Left lobe of liver (tissue), 2 donors: Measurements from ENCODE around the gene SIK3. TPM values are rescaled to one million over a fixed set of nuclear protein-coding genes. Genes with fewer than 3 reads are reported as not detected.
"Not testable (repeated sequence)": the region's sequence is repeated elsewhere in the genome, so short reads cannot be mapped to it uniquely, and the experiment has no call there.

Source experiments
- ATAC-seq: fragments of 200-7000 bp; cut with Tn5 transposase; one replicate; pipeline ENCODE4 v1.9.1; 2020; ENCODE audit warnings: mild to moderate bottlenecking, moderate library complexity
- DNase-seq: peaks from one replicate; pipeline ENCODE4 v3.0.0-alpha.2; 2020; ENCODE audit warnings: low spot score
- total RNA-seq: library from RNA; stranded (reverse); gene quantifications from one replicate; pipeline ENCODE4 v1.2.1, GENCODE V29; 2021
- donor health status: DM: no; HTN: no; CAD: no; lungs with moderate emphysema.
- donor health status: DM: no; HTN: yes; CAD: no.

The SIK3 gene
- 27.1 TPM for total RNA-seq

GRCh38 chr11:117098269-117099232, at the start of gene SIK3:
Gene SIK3, minus strand, starts transcription at chr11:117098428. Its CDS starts 13 bp downstream, at chr11:117098415.
- DNase-seq (peak; percentile 97), ATAC-seq (peak; percentile 75)

GRCh38 chr11:117146521-117146920, 48.3 kb upstream of the SIK3 start:
- ATAC-seq, result no peak

DNA sequence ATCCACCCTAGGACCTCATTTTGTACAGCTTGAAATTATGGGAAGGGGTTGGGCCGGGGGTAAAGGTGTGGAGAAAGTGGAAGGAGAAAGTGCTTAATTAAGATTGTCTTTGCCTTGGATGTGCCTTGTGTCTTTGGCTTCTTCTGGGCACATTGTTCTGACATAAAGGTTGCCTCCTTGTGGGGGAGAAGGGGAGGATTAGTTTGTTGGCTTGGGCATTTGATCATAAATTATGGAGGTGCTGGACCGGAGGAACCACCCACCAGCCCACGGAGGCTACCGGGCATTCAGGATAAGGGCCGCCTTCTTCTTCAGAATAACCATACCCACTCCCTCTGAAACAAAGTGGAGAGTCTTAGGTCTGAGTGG, 47.1 kb upstream of the SIK3 start:
- no peak for DNase-seq
- no peak for ATAC-seq

More at GRCh38 chr11:117146521-117146920, 48.3 kb upstream of the SIK3 start:
- DNase-seq, result no peak

DNA sequence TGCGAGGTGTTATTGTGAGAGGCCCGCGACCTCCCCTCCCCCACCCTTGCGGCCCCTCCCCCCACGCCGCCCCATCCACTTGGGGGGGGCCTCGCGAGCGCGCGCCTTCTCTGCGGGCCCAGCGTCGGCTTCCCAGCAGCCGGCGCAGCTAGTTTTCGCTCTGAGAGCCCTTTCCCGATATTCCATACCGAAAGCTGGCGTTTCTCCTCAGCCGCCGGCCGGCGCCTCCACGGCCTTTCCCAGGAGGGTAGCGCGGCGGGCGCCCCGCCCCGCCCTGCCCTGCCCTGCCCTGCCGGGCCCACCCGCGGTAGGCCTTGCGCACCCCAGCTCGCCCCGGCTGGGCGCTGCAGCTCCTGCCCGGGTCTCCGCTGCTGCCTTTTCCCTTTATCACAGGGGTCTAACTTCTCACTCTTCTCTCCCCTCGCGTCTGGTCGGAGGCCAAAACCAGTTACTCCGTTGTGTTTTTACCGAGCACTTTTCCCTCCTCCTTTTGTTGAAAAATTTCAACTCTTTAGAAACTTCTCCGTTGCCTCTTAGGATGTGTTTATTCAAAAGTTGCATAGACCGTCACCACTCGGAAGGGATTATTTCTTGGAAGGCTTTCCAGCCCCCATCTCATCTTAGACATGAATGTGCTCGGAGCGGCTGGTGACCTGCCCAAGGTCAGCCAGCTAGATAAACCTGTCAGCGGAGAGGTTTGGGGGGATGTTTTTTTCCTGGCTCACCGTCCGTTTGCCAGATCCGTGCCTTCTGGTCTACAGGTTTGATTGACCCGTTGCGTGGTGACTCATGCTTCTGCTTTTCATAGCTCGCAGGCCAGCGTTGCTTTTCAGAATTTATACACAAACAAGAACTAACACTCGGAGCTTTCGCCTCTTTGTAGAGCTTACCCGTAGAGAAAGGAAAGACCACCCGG, 46.5 kb upstream of the SIK3 start:
- DNase-seq (peak; percentile 53), ATAC-seq (peak; percentile 82)

GRCh38 chr11:117143871-117144476, 45.7 kb upstream of the SIK3 start, which contains the start of gene PAFAH1B2:
Gene PAFAH1B2, plus strand, starts transcription at chr11:117144287. Its CDS starts 8,161 bp downstream, at chr11:117152448.
- peak; percentile 96 for DNase-seq
- ATAC-seq, result peak; percentile 98

- DNase-seq, result no peak
- peak; percentile 44 for ATAC-seq
Measured at GRCh38 chr11:117143390-117143789, 45.2 kb upstream of the SIK3 start.

DNA sequence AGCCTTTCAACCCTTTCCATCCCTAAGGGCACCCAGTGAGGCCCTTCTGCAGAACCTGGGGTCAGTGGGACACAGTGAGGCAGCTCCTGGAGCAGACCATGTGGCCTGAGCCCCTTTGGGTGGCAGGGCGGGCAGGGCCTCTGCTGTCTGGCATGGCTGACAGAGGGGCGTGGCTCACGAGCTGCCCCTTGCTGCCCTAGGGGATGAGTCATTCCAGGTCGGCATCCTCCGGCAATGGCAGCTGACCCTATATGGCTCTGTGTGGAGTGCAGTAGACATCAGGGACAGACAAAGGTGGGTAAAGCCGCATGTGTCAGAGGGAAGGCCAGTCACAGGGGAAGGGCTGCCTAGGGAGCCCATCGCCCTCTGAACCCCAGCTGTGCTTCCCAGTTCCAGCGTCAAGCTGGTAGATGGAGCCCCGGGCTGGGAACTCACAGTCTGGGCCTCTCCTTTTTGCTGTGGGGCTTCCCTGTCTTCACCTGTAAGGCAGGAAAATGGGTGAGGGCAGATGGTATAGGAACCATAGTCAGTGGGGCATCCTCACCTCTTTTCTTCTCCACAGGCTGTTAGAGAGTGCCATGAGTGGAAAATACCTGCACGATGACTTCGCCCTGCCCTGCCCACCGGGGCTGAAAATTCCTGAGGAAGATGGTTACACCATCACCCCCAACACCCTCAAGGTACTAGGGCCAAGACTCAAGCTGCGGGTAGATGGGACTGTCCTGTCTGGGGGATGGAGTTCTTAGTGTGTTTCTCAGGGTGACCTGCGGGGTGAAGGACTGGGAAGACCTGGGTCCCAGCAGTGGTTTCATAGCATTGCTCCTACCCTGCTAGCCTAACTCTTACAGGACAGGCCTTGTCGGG, 39.2 kb upstream of the SIK3 start:
- peak; percentile 26 for ATAC-seq
- DNase-seq, result not testable (repeated sequence)

DNA sequence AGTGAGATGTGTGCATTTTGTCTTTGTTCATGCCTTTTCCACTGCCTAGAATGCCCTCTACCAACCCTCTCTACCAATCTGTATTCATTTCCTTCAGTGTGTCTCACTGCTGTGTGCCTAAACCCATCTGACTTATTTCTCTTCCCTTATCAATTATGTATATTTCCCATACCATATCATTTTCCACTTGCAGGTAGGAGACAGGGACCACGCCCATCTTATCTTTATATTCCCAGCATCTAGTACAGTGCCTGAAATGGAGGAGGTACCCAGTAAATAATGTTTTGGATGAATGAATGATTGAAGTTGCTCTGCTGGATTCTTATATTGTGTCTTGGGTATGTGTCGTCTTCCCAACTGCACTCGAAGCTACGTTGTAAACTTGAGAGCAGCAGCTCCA, 36.8 kb upstream of the SIK3 start:
- not testable (repeated sequence) for ATAC-seq, DNase-seq

DNA sequence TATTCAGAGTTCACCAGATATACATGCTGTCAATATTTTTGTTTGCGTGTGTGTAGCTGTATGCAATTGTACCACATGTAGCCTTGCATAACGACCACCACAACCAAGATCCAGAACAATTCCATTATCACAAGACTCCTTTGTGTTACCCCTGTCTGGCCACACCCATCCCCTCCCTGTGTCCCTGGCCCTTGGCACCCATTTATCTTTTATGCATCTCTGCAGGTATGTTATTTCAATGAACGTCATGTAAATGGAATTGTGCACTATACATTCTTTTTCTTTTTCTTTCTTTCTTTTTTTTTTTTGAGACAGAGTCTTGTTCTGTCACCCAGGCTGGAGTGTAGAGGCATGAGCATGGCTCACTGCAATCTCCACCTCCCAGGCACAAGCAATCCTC, 36.2 kb upstream of the SIK3 start:
- ATAC-seq, result no peak
- no peak for DNase-seq

DNA sequence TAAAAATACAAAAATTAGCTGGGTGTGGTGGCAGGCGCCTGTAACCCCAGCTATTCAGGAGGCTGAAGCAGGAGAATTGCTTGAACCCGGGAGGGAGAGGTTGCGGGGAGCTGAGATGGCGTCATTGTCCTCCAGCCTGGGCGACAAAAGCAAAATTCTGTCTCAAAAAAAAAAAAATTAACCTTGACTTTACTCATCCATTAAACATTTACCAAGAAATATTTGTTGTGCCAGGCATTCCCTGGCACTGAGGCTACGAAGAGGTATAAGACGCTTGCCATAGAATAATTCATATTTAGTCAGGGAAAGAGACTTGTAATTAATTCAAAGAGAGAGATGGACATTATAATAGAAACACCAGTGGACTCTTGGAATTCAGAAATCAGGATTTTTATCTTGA, 32.7 kb upstream of the SIK3 start:
- ATAC-seq, result peak; percentile 74
- no peak for DNase-seq

GRCh38 chr11:117130396-117130795, 32.2 kb upstream of the SIK3 start:
- not testable (repeated sequence) for ATAC-seq, DNase-seq

- ATAC-seq, result peak; percentile 70
Measured at GRCh38 chr11:117128289-117128688, 30.1 kb upstream of the SIK3 start.

GRCh38 chr11:117127171-117127901, 29.1 kb upstream of the SIK3 start:
- DNase-seq (no peak), ATAC-seq (no peak)

More at GRCh38 chr11:117128289-117128688, 30.1 kb upstream of the SIK3 start:
- DNase-seq, result no peak

DNA sequence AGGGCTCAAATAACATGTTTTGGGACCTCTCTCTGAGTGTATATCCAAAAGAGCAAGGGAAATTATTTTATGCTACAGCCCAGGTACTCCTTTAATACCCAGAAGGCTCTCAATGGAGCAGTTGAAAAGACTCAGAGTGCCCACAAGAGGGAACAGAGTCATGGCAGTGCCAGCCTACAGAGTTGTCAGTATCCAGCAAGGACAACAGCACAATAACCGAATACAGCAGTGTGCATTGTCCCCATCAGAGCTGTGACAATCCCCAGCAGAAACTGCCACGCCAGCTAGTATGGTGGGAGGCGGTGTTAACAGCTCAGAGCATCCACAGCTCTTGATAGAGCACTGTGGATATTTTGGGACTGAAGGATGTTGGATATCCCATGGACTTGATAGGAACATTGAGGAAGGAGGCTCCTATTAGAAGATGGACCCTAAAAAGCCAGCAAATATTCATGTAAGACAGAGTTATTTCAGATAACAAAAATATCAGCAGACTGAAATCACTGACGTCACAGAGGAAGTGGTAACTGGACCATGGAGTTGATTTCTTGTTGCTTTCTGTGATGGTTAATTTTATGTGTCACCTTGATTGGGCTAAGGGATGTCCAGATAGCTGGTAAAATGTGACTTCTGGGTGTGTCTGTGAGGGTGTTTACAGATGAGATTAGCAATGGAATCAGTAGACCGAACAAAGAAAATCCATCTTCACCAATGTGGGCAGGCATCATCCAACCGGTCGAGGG, 28.2 kb upstream of the SIK3 start:
- DNase-seq (no peak), ATAC-seq (no peak)

GRCh38 chr11:117122556-117122955, 24.3 kb upstream of the SIK3 start:
- ATAC-seq (no peak), DNase-seq (no peak)

DNA sequence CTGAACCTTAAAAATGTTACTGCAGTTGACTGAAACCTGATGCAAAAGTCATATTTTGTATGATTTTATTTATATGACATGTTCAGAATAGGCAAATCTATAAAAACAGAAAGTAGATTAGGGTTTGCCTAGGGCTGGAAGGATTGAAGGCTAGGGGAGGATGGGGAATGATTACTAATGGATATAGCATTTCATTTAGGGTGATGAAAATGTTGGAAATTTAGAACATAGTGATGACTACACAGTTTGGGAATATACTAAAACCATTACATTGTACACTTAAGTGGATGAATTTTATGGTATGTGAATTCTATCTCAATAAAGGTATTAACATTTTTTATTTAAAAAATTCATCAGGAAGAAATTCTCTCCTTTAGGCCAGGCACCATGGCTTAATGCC, 22.9 kb upstream of the SIK3 start:
- ATAC-seq (no peak), DNase-seq (no peak)

GRCh38 chr11:117117681-117118080, 19.5 kb upstream of the SIK3 start:
- no peak for ATAC-seq
- DNase-seq, result no peak

- DNase-seq, ATAC-seq: not testable (repeated sequence)
Measured at GRCh38 chr11:117112939-117113338, 14.7 kb upstream of the SIK3 start.
